Psoas muscle (tissue), 8 donors: ENCODE results near the gene SH3PXD2B. TPM values are rescaled to one million over a fixed set of nuclear protein-coding genes. Genes with fewer than 3 reads are reported as not detected.
A peak's percentile ranks its signal among the peaks of the same experiment; 100 is the strongest.

ENCODE experiments used
- ATAC-seq, 4 donors: fragments of 200-7000 bp; cut with Tn5 transposase; one replicate each; pipeline ENCODE4 v1.9.1; 2020; ENCODE audit warnings: moderate library complexity in 3 of 4, mild to moderate bottlenecking in 2 of 4
- DNase-seq, 2 donors: peaks; one replicate each; pipeline ENCODE4 v3.0.0-alpha.2; 2020
- H3K27ac ChIP-seq: fragments of 200-600 bp; one replicate; pipeline ENCODE4 v1.8.0; 2022
- H3K27me3 ChIP-seq, 3 donors: fragments of 200-600 bp in 1 of 3; one replicate each; pipeline versions ENCODE4 v1.6.1 to v1.8.0; 2013 to 2022; ENCODE audit warnings: low read length in 2 of 3, mild to moderate bottlenecking in 2 of 3, moderate library complexity in 1 of 3; ENCODE audit not compliant: insufficient read depth in 3 of 3
- H3K36me3 ChIP-seq, 2 donors: fragments of 200-600 bp in 1 of 2; one replicate each; pipeline versions ENCODE4 v1.6.1 to v1.8.0; 2013 to 2022; ENCODE audit warnings: low read depth in 1 of 2, mild to moderate bottlenecking in 1 of 2, moderate library complexity in 1 of 2; ENCODE audit not compliant: insufficient read depth in 1 of 2
- H3K4me1 ChIP-seq: fragments of 200-600 bp; one replicate; pipeline ENCODE4 v1.8.0; 2022
- H3K4me3 ChIP-seq: fragments of 200-600 bp; one replicate; pipeline ENCODE4 v1.8.0; 2022; ENCODE audit warnings: mild to moderate bottlenecking
- H3K9me3 ChIP-seq: fragments of 200-600 bp; one replicate; pipeline ENCODE4 v1.8.0; 2022
- CTCF ChIP-seq: fragments of 200-600 bp; IDR thresholded peaks from one replicate; pipeline ENCODE4 v1.8.0; 2022; ENCODE audit warnings: antibody characterized with exemption
- WGBS, 3 donors: extraction: QIAGEN DNeasy Blood & Tissue Kit; methylation state at CpG; one replicate each; pipeline versions ENCODE4 v1.1.6 to v1.1.7; 2013; 5-methylcytosine and 5-hydroxymethylcytosine counted together
- intact Hi-C, 2 donors: fragments of 100-400 bp; cut with DNase I; formaldehyde crosslinking; loops; one replicate each; pipeline versions ENCODE4 v1.11.0 to v1.14.2; 2022
- polyA plus RNA-seq, 3 donors: library from polyadenylated mRNA; stranded (reverse); fragments of 200-250 nt; gene quantifications; one replicate each; pipeline ENCODE4 v1.2.3, GENCODE V29; 2013
- total RNA-seq, 4 donors: library from RNA; stranded (reverse); fragmentation: NEBNext Ultra II Directional in 2 of 4; extraction: Animal tissue kit (Norgen Biotek cat#: 25700) in 2 of 4; gene quantifications; one replicate each; pipeline versions ENCODE4 v1.2.1 to v1.2.4, GENCODE V29; 2021 to 2023
- donor health status: healthy with polysubstance abuse.
- donor health status: DM: no; HTN: no; CAD: no; lungs with moderate emphysema.
- donor health status: Bipolar disorder and iron deficiency.
- donor health status: healthy.
- donor health status: DM: yes; HTN: yes; CAD: no.
- donor health status: DM: no; HTN: no; CAD: no.
- donor health status: DM: no; HTN: no; CAD: no.
- donor health status: DM: yes; HTN: yes; CAD: no.

The SH3PXD2B gene
- total and polyA plus RNA-seq, 7 donors, result 0.58 to 5.3 (median 2.5) TPM

GRCh38 chr5:172429201-172429940 is 25.0 kb downstream of the SH3PXD2B start:
- Histone ChIP-seq H3K27me3 (peaks cover 0 to 2% (median 0%) of the 10 kb centered on the region in 3 donors), H3K9me3 (no peaks in the 10 kb centered on the region), H3K27ac (peak overlapping the region; percentile 23), H3K36me3 (no peaks in the 10 kb centered on the region), H3K4me1 (no peaks in the 10 kb centered on the region), H3K4me3 (no peak overlapping the region)
- WGBS, 3 donors, result 68 to 78% (median 73%) methylated on average over 8 of the region's 8 CpGs
- ATAC-seq, result peak; percentile 28 to 80 (median 70)
- no peak for TF ChIP-seq CTCF
- peak in 1 of 2 donors; percentile 48 for DNase-seq
- intact Hi-C loops, result loop anchor here in 1 of 2 donors (5.0 kb wide), 1 partner anchor 1093 kb away; no protein-coding TSS in a partner anchor

GRCh38 chr5:172428224-172429166 is 25.8 kb downstream of the SH3PXD2B start:
- ATAC-seq (peak in 1 of 4 donors; percentile 8), DNase-seq (no peak)
- intact Hi-C loops, result loop anchor here in 1 of 2 donors (5.0 kb wide), 1 partner anchor 1094 kb away; no protein-coding TSS in a partner anchor
- Histone ChIP-seq H3K4me3 (no peak overlapping the region), H3K36me3 (no peaks in the 10 kb centered on the region), H3K4me1 (no peaks in the 10 kb centered on the region), H3K27me3 (peaks cover 0 to 2% (median 0%) of the 10 kb centered on the region in 3 donors), H3K9me3 (no peaks in the 10 kb centered on the region), H3K27ac (peak overlapping the region; percentile 23)
- TF ChIP-seq CTCF, result no peak
- 82 to 92% (median 87%) methylated on average over 12 of the region's 12 CpGs for WGBS, 3 donors

GRCh38 chr5:172427202-172427601 is 27.1 kb downstream of the SH3PXD2B start:
- Histone ChIP-seq H3K27me3 (peaks cover 0 to 2% (median 0%) of the 10 kb centered on the region in 3 donors), H3K4me1 (no peaks in the 10 kb centered on the region), H3K9me3 (no peaks in the 10 kb centered on the region), H3K36me3 (no peaks in the 10 kb centered on the region), H3K27ac (no peak overlapping the region), H3K4me3 (no peak overlapping the region)
- ATAC-seq (no peak), DNase-seq (no peak)
- WGBS, 3 donors, result 95 to 98% (median 96%) methylated on average over 5 of the region's 5 CpGs
- TF ChIP-seq CTCF, result no peak
- intact Hi-C loops, result loop anchor here in 1 of 2 donors (5.0 kb wide), 1 partner anchor 1095 kb away; no protein-coding TSS in a partner anchor

- no peak overlapping the region for H3K4me3 ChIP-seq
Measured at GRCh38 chr5:172426086-172426485, 28.2 kb downstream of the SH3PXD2B start.

More at GRCh38 chr5:172426086-172426485, 28.2 kb downstream of the SH3PXD2B start:
- TF ChIP-seq CTCF, result no peak
- intact Hi-C loops, result loop anchor here in 1 of 2 donors (5.0 kb wide), 1 partner anchor 1096 kb away; no protein-coding TSS in a partner anchor
- Histone ChIP-seq H3K4me1 (no peaks in the 10 kb centered on the region), H3K27me3 (peaks cover 0 to 2% (median 0%) of the 10 kb centered on the region in 3 donors), H3K9me3 (no peaks in the 10 kb centered on the region), H3K27ac (no peak overlapping the region), H3K36me3 (no peaks in the 10 kb centered on the region)
- WGBS, 3 donors, result 59 to 65% (median 63%) methylated on average over 7 of the region's 7 CpGs
- DNase-seq (peak in 1 of 2 donors; percentile 55), ATAC-seq (peak in 1 of 4 donors; percentile 13)
